ENCODE data around the gene ANKIB1.

DNA sequence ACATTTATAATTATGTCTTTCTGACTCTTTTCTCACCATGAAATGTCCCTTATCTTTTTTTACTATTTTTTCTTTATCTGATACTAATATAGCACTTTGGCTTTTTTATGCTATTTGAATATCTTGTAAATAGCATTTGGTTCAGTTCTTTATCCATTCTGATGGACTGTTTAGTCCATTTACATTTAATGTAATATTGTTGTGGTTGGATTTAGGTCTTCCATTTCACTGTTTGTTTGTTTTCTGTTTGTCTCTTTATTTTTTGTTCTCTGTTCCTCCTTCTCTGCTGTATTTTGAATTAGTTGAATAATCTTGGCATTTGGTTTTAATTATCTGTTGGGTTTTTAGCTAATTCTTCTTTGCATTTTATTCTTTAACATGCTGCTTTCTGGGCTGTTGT is 89.8 kb downstream of the ANKIB1 start:
- TF ChIP-seq, protein P1, sequence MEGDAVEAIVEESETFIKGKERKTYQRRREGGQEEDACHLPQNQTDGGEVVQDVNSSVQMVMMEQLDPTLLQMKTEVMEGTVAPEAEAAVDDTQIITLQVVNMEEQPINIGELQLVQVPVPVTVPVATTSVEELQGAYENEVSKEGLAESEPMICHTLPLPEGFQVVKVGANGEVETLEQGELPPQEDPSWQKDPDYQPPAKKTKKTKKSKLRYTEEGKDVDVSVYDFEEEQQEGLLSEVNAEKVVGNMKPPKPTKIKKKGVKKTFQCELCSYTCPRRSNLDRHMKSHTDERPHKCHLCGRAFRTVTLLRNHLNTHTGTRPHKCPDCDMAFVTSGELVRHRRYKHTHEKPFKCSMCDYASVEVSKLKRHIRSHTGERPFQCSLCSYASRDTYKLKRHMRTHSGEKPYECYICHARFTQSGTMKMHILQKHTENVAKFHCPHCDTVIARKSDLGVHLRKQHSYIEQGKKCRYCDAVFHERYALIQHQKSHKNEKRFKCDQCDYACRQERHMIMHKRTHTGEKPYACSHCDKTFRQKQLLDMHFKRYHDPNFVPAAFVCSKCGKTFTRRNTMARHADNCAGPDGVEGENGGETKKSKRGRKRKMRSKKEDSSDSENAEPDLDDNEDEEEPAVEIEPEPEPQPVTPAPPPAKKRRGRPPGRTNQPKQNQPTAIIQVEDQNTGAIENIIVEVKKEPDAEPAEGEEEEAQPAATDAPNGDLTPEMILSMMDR (IDR thresholded peaks at IDR 0.05): no peak
- no peak for TF ChIP-seq POLR2A (IDR thresholded peaks at IDR 0.05)
